ENCODE data around the gene DMTF1. TPM values are rescaled to one million over a fixed set of nuclear protein-coding genes. Genes with fewer than 3 reads are reported as not detected.

DMTF1 gene
- total and polyA plus RNA-seq, 2 of the 4 experiments (the other 2 are of a cell fraction), result 59.0 to 69.0 TPM

GRCh38 chr7:87209295-87209924 lies 57.2 kb downstream of the DMTF1 start:
- no peak overlapping the region for H3K56ac ChIP-seq (ENCODE audit: extremely low read depth, insufficient read depth, low read length)
- no peak overlapping the region for H4K91ac ChIP-seq (ENCODE audit: insufficient read depth, low read depth, low read length)
- H2AK9ac ChIP-seq (replicated peaks; ENCODE audit: low read depth, low read length, poor library complexity), result no peak overlapping the region
- no peak overlapping the region for H3K27ac ChIP-seq (ENCODE audit: insufficient read depth, low read length)
- peaks cover 16% of the 10 kb centered on the region for H3K9me1 ChIP-seq (ENCODE audit: insufficient read depth, low read length)
- H2BK5ac ChIP-seq (ENCODE audit: low read depth, low read length, poor library complexity, severe bottlenecking), result no peak overlapping the region
- in situ Hi-C loops (cut with MboI; ENCODE audit: low sequenced_read_pairs) (no loop called here), intact Hi-C loops (cut with micrococcal nuclease) (no loop called here), dilution Hi-C loops (cut with HindIII; ENCODE audit: low sequenced_read_pairs, unreplicated experiment) (no loop called here)
- H3K4me2 ChIP-seq (ENCODE audit: low read depth, low read length), result no peak overlapping the region
- DNase-seq (no peak), ATAC-seq (ENCODE audit: low read depth) (no peak)
- H2AK5ac ChIP-seq (ENCODE audit: low read depth, low read length), result no peak overlapping the region
- no peak overlapping the region for H2BK120ac ChIP-seq (ENCODE audit: low read depth, low read length)
- no peak overlapping the region for H2AFZ ChIP-seq (replicated peaks; ENCODE audit: low read length, poor library complexity)
- no peak overlapping the region for H3K4ac ChIP-seq (ENCODE audit: low read depth, low read length)
- WGBS, 2 experiments (ENCODE audit: extremely low coverage in 2 of 2, insufficient read length in 1 of 2), result 84% methylated on average over 15 of the region's 18 CpGs; no CpG with 5 or more reads in 1 of the 2 experiments
- peaks cover 22% of the 10 kb centered on the region for H4K20me1 ChIP-seq (ENCODE audit: insufficient read depth, low read length)
- H4K5ac ChIP-seq (ENCODE audit: low read depth, low read length), result no peak overlapping the region
- H3K9ac ChIP-seq (ENCODE audit: low read depth, low read length), result no peak overlapping the region
- H3K27me3 ChIP-seq (ENCODE audit: control insufficient read depth, insufficient read depth, low read length), result no peaks in the 10 kb centered on the region
- POLR2A ChIA-PET (ENCODE audit: unreplicated experiment), result no interaction called here
- no peak overlapping the region for H4K8ac ChIP-seq (ENCODE audit: low read depth in 2 of 2, low read length in 2 of 2)
- peaks cover 2% of the 10 kb centered on the region; the same call in 1 of the 2 replicates for H3K4me1 ChIP-seq (ENCODE audit: control insufficient read depth, insufficient read depth, low read length)
- H3K36me3 ChIP-seq (ENCODE audit: control insufficient read depth, insufficient read depth, low read length), result peaks cover 7% of the 10 kb centered on the region; the same call in 1 of the 2 replicates
- peaks cover 44 to 64% of the 10 kb centered on the region in 2 experiments for H3K79me1 ChIP-seq (ENCODE audit: low read depth in 1 of 2, low read length in 2 of 2)
- H3K23ac ChIP-seq (ENCODE audit: low read depth, low read length), result no peak overlapping the region
- H3K9me3 ChIP-seq (ENCODE audit: control insufficient read depth, insufficient read depth, low read length), result peaks cover 14% of the 10 kb centered on the region
- no peak overlapping the region for H3K18ac ChIP-seq (ENCODE audit: low read depth, low read length)
- H2BK20ac ChIP-seq (ENCODE audit: low read depth, low read length), result no peak overlapping the region
- H3K14ac ChIP-seq (replicated peaks; ENCODE audit: low read depth, low read length), result no peak overlapping the region
- no peak overlapping the region for H2BK15ac ChIP-seq (ENCODE audit: low read depth, low read length)
- H3K4me3 ChIP-seq (ENCODE audit: insufficient read depth, low read depth, low read length), result no peak overlapping the region
- CTCF ChIA-PET, result no interaction called here
- no TSS peak for BruUV-seq (replicated peaks)
- no peak for TF ChIP-seq RFX5 (IDR thresholded peaks at IDR 0.05; ENCODE audit: low read depth, low read length)
- no peak for TF ChIP-seq MAZ (IDR thresholded peaks at IDR 0.05; ENCODE audit: borderline replicate concordance, low read depth, low read length)

Measured in IMR-90 (cell line).